ENCODE results near the gene HIC2. TPM values are rescaled to one million over a fixed set of nuclear protein-coding genes. Genes with fewer than 3 reads are reported as not detected.
"Not testable (repeated sequence)": the region's sequence is repeated elsewhere in the genome, so short reads cannot be mapped to it uniquely, and the experiment has no call there.

The HIC2 gene
- total RNA-seq, 1 experiment from 2014 or later = 33.3 TPM

DNA sequence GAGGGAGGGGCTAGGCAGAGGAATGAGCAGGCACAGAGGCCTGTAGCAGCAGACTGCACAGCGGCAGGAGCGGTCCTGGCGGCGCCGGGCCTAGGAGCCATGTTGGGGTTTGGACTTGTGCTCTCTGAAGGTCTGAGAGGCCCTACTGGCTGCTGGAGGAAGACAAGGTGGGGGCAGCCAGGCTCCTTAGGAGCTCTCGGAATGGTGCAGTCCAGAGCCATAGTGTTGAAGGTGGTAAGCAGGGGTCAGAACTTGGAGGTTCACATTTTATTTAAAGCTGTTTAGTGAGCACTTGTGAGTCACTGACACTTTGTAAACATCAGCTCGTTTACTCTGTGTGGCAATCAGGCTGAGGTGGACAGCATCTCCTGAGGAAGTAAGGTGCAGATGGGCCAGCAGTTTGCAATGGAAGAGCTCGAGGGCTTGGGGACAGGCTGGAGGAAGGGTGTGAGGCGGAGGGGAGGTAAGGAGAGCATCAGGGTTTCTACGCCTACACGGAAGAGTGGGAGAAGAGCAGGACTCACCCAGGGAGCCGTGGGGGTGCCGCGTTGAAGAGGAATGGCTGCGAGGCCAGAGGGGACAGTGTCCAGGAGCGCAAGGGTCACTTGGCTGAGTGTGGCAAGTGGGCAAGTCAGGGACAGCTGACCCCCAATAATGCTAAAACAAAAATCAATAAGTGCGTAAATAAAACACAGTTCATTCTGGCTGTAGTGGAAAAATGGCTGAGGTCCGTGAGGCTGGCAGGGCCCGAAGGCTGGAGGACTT is 40.0 kb downstream of the HIC2 start:
- H3K4me3 Mint-ChIP-seq = no peak overlapping the region
- ChIA-PET CTCF (interaction anchor here (1.3 to 3.0 kb wide), 2 partner anchors 9 to 190 kb away, joined by 4 to 15 read pairs; no protein-coding TSS in a partner anchor), POLR2A (no interaction called here)
- no peaks in the 10 kb centered on the region for H3K9me3 Mint-ChIP-seq
- peak; percentile 12 for DNase-seq (ENCODE audit: low spot score)
- TF ChIP-seq NFE2L1 (CRISPR knock-in tag; IDR thresholded peaks at IDR 0.05) (no peak), RORB (CRISPR knock-in tag; IDR thresholded peaks at IDR 0.05) (no peak), ZNF671 (CRISPR knock-in tag; IDR thresholded peaks at IDR 0.05) (no peak), RELA (CRISPR knock-in tag; IDR thresholded peaks at IDR 0.05; ENCODE audit: borderline replicate concordance) (no peak), GABPB1 (CRISPR knock-in tag; IDR thresholded peaks at IDR 0.05) (peak; percentile 42; the same call in 1 of the 2 replicates), SOX15 (CRISPR knock-in tag; IDR thresholded peaks at IDR 0.05) (no peak)
- TF ChIP-seq, protein P1, sequence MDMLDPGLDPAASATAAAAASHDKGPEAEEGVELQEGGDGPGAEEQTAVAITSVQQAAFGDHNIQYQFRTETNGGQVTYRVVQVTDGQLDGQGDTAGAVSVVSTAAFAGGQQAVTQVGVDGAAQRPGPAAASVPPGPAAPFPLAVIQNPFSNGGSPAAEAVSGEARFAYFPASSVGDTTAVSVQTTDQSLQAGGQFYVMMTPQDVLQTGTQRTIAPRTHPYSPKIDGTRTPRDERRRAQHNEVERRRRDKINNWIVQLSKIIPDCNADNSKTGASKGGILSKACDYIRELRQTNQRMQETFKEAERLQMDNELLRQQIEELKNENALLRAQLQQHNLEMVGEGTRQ (CRISPR knock-in tag; IDR thresholded peaks at IDR 0.05) = no peak
- TF ChIP-seq, protein P2, sequence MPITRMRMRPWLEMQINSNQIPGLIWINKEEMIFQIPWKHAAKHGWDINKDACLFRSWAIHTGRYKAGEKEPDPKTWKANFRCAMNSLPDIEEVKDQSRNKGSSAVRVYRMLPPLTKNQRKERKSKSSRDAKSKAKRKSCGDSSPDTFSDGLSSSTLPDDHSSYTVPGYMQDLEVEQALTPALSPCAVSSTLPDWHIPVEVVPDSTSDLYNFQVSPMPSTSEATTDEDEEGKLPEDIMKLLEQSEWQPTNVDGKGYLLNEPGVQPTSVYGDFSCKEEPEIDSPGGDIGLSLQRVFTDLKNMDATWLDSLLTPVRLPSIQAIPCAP (CRISPR knock-in tag; IDR thresholded peaks at IDR 0.05) = no peak
- TF ChIP-seq, protein P3, sequence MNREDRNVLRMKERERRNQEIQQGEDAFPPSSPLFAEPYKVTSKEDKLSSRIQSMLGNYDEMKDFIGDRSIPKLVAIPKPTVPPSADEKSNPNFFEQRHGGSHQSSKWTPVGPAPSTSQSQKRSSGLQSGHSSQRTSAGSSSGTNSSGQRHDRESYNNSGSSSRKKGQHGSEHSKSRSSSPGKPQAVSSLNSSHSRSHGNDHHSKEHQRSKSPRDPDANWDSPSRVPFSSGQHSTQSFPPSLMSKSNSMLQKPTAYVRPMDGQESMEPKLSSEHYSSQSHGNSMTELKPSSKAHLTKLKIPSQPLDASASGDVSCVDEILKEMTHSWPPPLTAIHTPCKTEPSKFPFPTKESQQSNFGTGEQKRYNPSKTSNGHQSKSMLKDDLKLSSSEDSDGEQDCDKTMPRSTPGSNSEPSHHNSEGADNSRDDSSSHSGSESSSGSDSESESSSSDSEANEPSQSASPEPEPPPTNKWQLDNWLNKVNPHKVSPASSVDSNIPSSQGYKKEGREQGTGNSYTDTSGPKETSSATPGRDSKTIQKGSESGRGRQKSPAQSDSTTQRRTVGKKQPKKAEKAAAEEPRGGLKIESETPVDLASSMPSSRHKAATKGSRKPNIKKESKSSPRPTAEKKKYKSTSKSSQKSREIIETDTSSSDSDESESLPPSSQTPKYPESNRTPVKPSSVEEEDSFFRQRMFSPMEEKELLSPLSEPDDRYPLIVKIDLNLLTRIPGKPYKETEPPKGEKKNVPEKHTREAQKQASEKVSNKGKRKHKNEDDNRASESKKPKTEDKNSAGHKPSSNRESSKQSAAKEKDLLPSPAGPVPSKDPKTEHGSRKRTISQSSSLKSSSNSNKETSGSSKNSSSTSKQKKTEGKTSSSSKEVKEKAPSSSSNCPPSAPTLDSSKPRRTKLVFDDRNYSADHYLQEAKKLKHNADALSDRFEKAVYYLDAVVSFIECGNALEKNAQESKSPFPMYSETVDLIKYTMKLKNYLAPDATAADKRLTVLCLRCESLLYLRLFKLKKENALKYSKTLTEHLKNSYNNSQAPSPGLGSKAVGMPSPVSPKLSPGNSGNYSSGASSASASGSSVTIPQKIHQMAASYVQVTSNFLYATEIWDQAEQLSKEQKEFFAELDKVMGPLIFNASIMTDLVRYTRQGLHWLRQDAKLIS (CRISPR knock-in tag; IDR thresholded peaks at IDR 0.05; ENCODE audit: borderline replicate concordance) = no peak
- no peaks in the 10 kb centered on the region for H3K36me3 Mint-ChIP-seq
- H3K27me3 Mint-ChIP-seq (ENCODE audit: low read depth) = no peaks in the 10 kb centered on the region
- ATAC-seq = peak; percentile 47
- H3K4me1 Mint-ChIP-seq = peaks cover 23% of the 10 kb centered on the region
- H3K27ac Mint-ChIP-seq = peak overlapping the region; percentile 76

DNA sequence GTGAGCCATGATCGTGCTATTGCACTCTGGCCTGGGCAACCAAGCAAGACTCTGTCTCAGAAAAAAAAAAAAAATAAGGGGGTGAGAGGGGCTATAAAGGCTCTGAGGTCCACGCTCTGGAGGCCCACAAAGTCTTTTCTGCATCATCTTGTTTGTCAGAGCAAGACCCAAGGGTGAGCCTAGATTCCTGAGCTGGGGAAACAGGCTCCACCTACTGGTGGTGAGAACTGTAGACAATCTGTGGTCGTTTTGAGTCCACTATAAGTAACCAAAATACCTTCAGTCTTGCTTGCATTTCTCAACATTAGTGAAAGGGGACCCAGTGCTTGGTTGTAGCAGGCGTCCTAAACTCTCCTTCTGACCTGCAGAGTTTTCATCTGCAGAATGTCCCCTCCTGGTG is 45.5 kb downstream of the HIC2 start:
- H3K36me3 Mint-ChIP-seq; DNase-seq (ENCODE audit: low spot score); CTCF ChIA-PET; H3K4me1 Mint-ChIP-seq; H3K9me3 Mint-ChIP-seq; POLR2A ChIA-PET; H3K27me3 Mint-ChIP-seq (ENCODE audit: low read depth); H3K4me3 Mint-ChIP-seq; H3K27ac Mint-ChIP-seq: not testable (repeated sequence)
- ATAC-seq = peak; percentile 49

DNA sequence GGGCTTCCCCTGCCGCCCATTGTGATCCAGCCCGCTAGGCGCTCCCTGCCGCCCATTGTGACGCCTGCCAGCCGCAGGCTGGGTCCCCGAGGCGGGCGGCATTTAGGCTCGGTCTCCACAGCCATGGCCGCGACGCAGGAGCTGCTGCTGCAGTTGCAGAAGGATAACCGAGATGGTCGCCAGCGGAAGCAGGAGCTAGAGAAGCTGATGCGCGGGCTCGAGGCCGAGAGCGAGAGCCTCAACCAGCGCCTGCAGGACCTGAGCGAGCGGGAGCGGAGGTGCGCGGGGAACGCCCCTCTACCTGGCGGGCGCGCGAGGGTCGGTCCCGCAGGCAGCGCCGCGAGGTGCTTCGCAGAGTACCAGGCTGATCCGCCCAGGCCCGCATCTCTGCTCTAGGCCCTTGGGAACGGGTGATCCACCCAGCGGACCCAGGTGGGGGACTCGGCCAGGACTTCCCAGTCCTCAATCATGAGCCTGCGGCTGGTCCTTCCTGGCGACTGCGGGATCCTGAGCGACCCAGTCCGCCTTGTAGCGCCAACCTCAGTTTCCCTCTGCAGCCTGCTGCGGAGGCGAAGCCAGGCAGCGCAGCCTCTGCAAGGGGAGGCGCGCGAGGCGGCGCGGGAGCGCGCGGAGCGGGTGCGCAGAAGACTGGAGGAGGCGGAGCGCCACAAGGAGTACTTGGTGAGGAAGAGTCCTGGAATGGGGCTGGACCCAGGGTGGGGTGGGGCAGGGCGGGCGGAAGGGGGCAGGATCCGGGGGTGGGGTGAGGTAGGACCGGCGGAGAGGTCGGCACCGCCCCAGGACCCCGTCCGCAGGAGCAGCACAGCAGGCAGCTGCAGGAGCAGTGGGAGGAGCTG is 50.4 kb downstream of the HIC2 start, which contains the start of gene TMEM191C:
TMEM191C (plus strand) TSS at position 51 of the 857 bp plus-strand sequence; CDS start at position 124, 73 bp downstream.
- CTCF ChIA-PET = not testable (repeated sequence)

DNA sequence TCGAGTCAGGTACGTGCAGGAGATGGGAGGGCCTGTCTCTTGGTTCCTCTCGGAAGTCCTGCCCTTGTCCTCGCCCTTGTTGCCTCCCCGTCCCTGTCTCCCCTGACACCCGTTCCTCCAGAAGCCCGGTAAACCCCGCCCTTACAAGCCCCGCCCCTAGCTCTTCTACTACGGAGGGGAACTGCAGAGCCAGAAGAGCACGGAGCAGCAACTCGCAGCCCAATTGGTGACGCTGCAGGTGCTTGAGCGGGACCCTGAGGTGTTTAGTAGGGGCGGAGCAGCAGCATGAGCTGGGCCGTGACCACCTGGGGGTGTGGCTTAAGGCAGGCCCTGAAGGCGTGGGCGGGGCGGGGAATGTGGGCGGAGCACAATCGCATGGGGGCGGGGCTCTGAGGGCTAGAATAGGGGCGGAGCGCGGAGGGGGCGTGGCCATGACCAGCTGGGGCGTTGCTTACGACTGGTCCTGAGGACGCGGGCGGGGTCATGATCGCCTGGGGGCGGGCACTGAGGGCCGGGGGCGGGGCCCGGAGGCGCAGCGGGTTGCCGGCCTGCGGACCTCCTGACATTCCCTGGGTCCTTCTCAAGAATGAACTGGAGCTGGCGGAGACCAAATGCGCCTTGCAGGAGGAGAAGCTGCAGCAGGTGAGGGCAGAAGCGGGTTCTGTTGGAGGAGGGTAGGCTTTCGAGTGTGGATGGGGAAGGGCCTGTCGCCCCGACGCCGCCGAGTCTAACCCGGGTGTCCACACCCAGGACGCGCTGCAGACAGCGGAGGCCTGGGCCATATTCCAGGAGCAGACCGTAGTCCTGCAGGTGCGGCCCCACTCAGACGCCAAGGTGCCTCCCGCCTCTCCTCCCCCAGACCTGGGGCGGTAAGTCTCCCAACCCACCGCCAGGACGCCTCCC is 51.3 kb downstream of the HIC2 start:
- CTCF ChIA-PET; H3K36me3 Mint-ChIP-seq; H3K4me1 Mint-ChIP-seq; POLR2A ChIA-PET; H3K27me3 Mint-ChIP-seq (ENCODE audit: low read depth); H3K9me3 Mint-ChIP-seq: not testable (repeated sequence)
- DNase-seq (ENCODE audit: low spot score) (peak; percentile 87), ATAC-seq (peak; percentile 88)
- H3K4me3 Mint-ChIP-seq = peak overlapping the region; percentile 76
- peak overlapping the region; percentile 96 for H3K27ac Mint-ChIP-seq

More for the DNA sequence above, 50.4 kb downstream of the HIC2 start, which contains the start of gene TMEM191C:
- peak; percentile 5; the same call in 1 of the 2 replicates for ATAC-seq
- H3K9me3 Mint-ChIP-seq; H3K36me3 Mint-ChIP-seq; H3K27me3 Mint-ChIP-seq (ENCODE audit: low read depth); DNase-seq (ENCODE audit: low spot score); H3K4me1 Mint-ChIP-seq; POLR2A ChIA-PET: not testable (repeated sequence)
- Mint-ChIP-seq H3K27ac (peak within 1 kb of the TSS; percentile 96), H3K4me3 (peak within 1 kb of the TSS; percentile 76)

DNA sequence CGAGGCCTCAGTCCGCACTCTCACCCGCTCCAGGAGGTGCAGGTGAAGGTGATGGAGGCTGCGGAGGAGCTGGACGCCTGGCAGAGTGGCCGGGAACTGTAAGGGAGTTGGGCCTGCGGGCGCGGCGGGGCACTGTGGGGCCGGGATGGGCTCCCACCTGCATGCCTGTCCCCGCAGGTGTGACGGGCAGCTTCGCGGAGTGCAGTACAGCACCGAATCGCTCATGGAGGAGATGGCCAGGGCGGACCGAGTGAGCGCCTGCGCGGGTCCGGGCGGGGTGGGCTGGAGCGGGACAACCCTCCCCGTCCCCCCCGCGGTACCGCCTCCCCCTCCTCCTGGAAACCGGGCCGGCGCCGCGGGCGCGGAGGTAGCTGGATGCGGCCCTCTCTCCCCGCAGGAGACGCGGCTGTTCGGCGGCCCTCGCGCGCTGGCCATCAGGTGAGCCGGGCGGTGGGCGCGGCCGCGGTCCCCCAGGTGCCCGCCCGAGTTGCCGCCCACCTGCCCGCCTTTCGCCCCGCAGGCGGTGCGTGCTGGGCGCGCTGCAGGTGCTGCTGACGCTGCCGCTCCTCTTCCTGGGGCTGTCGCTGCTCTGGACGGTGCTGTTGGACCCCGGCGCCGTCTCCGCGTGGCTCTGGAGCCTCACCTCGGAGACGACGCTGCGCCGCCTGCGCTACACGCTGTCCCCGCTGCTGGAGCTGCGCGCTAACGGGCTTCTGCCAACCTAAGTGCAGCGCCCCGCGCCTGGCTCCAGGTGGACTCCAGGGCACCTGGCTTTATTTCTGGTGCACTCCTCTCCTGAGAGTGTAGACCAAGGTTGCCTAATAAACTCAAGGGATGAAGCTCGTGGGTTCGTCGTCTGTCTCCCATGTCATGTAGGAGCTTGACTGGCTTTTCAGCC is 52.2 kb downstream of the HIC2 start:
- DNase-seq (ENCODE audit: low spot score) = peak; percentile 57
- H3K4me1 Mint-ChIP-seq = not testable (repeated sequence)

DNA sequence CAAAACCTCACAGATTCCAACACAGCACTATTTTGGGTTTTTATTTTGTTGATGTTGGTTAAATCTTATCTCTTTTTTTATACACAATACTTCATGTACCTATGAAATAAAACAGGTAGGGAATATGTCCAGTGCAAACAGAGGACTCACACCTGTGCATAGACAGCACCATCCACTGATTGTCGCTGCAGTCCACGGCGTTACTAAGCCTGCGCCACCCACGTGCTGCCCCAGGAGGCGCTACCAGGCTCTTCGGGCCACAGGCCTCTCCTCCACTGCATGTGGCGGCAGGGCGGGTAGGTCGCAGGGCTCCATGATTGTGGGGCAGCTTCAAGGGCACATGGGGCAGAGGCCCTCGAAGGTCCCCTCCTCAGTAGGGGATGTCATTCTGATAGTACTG is 55.8 kb downstream of the HIC2 start:
- CTCF ChIA-PET, ATAC-seq, H3K9me3 Mint-ChIP-seq: not testable (repeated sequence)

More for the DNA sequence above, 52.2 kb downstream of the HIC2 start:
- CTCF ChIA-PET; H3K27ac Mint-ChIP-seq; H3K4me3 Mint-ChIP-seq; POLR2A ChIA-PET; H3K36me3 Mint-ChIP-seq; H3K27me3 Mint-ChIP-seq (ENCODE audit: low read depth); H3K9me3 Mint-ChIP-seq: not testable (repeated sequence)
- ATAC-seq = peak; percentile 10

More for the DNA sequence above, 55.8 kb downstream of the HIC2 start:
- H3K27ac Mint-ChIP-seq; POLR2A ChIA-PET; H3K4me3 Mint-ChIP-seq; H3K4me1 Mint-ChIP-seq; H3K36me3 Mint-ChIP-seq; DNase-seq (ENCODE audit: low spot score); H3K27me3 Mint-ChIP-seq (ENCODE audit: low read depth): not testable (repeated sequence)
